GM18907 (cell line): ENCODE results near the gene ACAP1.

ENCODE experiments used
- ATAC-seq: cut with Tn5 transposase; IDR thresholded peaks from one replicate; pipeline ENCODE4 v1.9.1; 2021; ENCODE audit warnings: mild to moderate bottlenecking, moderate library complexity; ENCODE audit not compliant: unreplicated experiment

Gene ACAP1

DNA sequence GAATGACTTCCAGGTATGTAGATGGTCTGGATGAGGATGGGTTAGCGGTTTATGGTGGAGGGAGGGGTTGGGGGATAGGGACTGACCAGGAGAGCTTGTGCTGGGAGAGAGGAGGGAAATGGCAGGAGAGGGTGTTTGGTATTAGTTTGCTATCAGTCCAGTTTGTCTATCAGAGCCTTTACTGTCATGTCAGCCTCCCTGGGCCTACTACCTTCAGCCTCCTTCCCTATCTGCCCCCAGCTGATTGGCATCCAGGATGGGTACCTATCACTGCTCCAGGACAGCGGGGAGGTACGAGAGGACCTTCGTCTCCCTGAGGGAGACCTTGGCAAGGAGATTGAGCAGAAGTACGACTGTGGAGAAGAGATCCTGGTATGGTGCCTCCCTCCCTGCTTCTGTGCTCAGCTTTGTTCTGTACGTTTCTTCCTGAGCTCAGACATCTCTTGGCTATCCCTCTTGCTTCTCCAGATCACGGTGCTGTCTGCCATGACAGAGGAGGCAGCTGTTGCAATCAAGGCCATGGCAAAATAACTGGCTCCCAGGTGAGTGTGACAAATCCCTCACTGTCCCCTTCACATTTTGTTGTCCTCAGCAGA, 25.1 kb upstream of the ACAP1 start:
- no peak for ATAC-seq

DNA sequence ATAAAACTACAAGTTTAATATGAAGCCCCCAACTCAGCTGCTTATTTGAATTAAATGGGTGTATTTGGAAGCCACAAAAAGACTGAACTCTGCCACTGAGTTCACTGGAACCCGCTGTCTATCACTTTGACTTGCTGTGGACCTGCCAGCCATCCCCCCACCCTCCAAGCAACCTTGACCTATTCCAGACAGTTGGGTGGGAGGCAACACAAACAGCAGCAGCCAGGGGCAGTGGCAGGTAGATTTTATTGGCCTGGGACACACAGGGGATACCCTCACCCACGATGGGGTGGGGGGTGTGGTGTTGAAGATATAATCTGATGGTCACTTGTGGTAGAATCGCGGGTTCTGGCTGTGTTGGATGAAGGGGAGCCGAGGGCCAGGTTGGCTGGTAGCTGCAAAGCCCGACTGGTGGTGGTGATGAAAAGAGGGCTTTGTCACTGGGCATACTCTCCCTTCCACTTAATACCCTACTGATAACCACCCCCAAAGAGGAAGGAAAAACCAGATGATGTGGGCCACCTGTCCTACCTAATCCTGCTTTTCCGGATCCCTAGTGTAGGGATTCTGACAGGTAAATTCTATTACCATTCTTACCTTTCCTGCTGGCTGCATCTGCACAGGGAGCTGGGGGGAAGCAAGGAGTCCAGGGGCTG, 23.8 kb upstream of the ACAP1 start:
- ATAC-seq: no peak

DNA sequence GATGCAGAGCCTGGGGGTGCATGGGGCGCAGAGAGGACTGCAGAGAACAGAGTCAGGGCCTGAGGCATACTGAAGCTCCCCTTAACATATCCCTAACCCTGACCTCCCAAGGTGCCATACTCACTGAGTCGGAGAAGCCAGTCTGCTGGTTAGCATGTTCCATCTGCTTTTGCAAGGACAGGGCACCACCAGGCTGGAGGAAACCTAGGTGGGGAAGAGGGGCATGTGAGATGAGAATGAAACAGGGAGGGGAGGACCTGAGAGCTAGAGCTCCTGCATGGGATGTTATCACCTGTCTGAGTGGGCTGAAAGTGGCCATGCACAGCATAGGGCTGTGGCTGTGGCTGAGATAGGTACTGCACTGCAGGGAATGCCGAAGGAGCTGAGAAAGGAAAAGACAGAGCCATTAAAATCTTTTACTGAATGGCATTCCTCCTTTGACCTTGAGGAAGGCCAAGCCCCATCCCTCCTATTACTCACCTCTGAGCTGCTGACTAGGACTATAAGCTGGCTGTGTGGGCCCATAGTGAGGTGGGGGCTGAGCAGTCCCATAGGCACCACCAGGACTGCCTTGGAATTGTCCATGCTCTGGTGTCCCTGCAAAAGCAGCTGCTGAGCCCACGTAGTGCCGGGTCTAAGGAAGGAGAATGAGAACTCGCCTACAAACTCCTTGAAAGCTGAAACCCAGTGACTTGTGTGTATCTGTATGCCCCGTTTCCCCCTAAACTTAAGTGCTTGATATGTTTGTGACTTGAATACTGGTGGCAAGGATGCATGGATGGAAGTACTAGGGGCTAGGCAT, 23.0 kb upstream of the ACAP1 start:
- no peak for ATAC-seq

DNA sequence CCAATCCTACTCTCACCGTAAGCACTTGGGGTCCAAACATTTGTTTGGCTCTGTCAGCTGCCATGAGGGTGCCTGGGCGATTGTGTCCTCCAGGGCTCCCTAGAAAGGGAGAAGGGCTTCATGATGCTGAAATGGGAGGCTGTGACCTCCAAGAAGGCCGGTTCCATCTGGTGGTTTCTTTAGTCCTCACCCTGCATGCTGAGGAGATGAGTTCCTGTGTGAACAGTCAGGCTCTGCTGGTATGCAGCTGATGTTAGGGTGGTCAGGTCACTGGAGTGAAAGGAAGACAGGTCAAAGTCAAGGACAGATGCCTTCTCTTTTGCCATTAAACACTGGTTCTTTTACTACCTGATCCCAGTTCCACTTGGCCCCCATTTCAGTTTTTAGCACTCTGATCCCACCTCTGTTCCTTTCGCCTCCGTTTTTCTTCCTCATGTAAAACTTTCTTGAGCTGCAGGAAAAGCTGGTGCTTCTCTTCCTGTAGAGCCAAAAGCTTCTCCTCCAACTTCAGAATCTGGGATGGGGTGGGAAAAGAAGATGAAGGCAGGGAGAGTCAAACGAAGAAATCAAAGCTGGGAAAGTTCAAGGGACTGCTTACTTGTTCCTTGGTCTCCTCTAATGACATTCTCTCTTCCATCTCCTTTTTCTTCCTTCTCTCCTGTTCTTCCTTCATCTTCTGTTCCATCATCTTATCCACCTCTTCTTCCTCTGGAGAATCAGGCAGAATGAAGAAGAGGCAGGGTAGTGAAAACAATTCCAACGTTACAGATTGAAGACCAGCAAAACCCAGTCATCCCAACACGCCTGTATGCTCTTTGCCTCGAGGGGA, 22.2 kb upstream of the ACAP1 start:
- ATAC-seq: no peak

DNA sequence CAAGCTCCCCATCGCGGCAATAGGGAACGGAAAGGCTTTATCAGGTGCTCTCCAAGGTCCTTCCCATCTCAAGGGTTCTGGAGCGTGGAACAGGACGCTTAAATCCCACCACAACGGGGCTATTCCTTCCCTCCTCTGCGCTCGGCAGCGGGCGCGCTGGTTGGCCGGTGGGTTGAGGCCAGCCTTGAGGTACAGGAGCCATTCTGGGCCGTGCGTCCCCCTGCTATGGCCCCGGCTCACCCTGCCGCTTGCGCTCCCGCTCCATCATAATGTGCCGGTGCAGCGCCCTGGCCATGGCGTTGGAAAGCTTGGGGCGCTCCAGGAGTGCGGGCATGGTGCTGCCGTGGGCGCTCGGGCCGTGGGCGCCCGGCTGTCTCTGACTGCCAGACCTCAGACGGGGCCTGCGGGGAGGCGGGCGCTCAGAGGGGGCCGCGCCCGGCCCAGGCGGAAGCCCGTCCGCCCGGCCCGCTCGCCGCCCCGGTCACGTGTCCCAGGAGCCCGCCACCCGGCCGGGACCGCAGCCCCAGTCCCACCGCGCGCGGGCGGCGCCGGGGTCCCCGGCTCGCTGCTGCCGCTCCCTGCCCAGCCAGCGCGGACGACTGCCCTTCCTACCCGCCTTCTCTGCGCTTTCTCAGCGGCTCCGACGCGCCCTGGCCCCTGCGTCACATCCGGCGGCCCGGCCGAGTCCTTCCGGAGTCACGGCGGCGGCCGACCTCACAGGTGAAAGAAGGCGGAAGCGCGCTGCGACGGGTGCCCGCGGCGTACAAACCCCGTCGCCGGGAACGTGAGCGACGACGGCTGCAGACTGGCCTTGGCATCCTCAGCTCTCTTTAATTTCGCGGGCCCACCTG, 21.4 kb upstream of the ACAP1 start, which contains the start of gene GPS2:
GPS2 (minus strand) TSS at position 642 of the 851 bp plus-strand sequence; CDS start at position 334, 308 bp downstream.
- ATAC-seq: peak; percentile 61

DNA sequence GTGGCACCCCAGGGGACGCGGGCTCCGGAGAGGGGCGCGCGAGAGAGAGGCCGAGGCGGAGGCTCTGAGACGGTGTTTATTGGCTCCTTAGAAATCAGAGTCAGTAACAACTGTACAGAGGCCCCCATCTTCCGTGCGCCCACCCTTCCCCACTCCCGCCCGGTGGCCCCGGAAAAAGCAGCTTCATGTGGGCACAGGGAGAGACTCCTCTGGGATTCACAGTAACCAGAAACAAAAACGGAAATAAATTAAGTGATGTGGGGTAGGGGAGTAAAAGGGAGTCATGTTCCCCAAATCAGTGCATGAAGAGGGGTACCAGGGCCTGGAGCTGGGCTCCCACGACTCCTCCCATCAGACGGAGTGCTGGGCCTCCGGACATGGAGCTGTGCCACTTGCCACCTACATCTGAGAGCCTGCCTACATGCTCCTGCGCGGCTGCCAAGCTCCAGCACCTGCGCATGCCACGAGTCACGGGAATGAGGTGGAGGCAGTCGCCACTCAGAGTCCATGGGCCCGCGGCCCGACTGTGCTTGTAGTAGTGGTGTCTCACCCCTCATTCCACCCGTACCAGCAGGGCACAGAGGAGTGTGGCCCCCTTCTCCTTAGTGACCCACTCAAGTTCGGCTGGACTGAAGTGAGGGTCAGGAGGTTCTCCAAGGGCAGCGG, 20.6 kb upstream of the ACAP1 start:
- ATAC-seq: no peak

DNA sequence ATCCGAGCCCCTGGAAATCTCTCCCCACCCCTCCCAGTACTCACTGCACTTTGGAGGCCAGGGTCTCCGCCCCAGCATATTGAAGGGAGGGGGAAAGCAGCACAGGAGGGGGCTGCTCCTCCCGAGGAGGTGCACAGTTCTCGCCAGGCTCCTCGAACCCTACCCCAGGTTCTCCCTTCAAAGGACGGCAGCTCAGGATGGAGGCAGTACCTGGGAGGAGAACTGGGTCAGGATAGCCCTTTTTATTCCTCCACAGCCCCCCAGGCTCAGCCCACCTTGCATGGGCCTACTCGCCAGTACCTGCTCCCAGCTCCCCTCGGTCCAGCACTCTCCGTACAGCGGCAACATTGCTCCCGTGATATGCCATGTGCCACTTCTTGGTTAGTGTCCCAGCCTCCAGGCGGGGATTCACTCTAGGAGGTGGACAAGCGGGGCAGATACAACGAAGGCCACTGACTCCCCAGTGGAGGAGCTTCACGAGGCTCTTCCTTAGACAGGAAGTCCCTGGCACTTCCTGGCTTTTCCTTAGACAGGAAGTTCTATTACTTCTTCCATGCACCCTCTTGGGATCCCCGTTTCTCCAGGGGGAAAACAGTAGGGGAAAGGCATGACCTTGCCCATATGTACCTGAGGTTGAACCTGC, 19.0 kb upstream of the ACAP1 start:
- no peak for ATAC-seq

DNA sequence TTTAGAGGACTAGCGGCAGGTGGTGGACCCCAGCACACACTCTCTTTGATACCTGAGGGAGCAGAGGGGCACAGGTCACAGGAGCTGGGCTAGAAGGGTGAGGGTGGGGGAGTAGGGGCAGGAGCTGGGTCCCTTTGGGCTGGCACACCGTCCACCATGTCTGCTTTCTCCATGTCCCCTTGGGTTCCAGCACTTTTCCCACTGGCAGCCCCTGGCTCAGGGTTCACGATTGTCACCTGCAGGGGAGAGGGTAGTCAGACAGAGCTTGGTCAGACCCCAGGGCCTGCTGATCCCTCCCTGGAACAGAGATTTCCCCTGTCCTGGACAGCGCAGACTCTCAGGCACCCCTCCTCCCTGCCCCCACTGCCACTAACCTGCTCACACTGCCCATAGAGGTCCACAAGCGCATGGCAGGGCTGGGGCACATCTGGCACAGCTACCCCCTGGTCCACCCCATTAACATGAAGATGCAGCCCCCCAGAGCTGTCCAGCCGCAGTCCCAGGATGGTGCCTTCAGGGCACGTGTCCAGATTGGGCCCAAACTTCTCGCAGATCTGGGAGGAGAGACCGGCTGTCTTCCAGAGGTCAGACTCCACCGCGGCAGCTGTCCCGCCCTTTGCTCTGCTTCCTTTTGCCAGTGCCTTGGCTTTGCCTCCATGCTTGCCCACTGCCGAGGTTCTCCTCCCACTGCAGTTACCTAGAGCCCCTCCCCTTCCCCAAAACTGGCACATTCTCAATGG, 18.0 kb upstream of the ACAP1 start:
- ATAC-seq: no peak

DNA sequence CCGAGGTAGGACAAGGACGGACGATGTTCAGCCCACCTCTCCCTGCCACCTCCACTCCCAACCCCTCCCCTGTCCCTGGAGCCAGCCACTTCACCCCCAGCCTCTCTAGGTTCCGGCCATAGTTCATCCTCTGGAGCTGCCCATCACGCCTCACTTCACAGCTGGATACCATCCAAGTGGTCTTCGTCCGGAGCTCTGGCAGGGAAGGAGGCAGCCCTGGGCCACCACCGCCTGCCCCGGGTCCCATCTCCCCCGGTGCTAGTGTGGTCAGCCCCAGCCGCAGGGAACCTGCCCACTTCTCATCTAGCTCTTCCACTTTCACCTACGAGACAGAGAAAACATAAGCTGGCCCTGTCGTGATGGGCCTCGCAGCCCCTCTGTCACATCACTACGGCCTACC, 14.9 kb upstream of the ACAP1 start:
- no peak for ATAC-seq

DNA sequence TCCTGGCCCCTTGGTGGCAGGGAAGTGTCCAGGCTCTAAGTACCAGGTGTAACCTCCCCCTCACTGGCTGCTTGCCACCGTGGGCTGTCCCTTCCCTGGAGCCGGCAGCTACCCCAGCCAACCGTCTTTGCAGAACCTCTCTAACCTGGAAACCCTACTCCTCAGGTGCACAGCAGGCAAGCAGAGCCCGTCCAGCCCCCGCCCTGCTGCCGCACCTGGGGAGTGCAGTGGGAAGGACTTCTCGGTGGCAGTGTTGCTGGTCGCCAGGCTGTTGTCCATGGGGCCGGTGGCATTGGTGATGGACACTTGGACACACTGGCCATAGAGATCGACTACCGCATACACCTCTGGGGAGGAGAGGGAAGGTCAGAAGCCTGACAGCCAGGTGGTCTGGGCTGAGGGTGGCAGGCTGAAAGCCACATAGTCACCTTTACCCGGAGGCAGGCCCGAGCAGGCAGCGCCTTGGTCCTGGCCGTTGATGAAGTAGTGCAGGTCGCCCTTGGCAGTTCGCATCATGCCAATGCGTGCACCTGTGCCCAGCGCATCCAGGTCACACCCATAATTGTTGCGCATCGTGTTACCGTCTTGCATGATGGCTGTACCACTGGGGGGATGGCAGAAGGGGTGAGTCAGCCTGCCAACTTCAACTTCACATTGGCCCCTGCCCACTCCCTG, 13.7 kb upstream of the ACAP1 start:
- ATAC-seq: no peak

DNA sequence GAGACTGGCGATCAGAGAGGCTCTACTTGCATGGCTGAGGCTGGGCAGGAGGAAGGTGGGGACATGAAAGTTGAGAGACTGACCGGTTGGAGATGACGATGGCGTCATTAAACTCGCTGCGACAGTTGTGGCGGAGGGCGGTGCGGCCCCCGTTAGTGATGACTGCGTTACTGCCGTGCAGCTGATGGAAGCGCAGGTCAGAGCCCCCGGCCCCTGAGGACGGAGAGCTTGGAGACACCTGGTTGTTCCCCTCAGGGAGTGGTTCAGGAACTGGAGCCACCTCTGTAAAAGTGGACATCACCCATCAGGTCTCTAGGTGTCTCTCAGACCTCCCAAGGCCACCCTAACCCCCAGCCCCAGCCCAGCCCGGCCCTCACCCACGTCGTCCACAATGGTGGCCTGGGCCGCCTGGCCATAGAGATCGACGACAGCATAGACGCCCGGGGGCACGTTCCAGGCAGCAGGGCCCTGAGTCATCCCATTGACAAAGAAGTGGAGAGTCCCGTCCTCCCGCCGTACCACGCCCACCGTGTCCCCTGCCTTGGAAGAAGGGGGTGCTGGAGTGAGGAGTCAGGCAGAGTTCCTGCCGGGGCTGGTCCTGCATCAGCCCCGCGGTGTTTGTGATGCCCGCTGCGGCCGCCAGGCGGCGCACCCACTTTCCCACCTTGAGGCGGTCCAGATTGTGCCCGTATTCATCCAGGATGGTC, 12.4 kb upstream of the ACAP1 start:
- ATAC-seq: no peak

DNA sequence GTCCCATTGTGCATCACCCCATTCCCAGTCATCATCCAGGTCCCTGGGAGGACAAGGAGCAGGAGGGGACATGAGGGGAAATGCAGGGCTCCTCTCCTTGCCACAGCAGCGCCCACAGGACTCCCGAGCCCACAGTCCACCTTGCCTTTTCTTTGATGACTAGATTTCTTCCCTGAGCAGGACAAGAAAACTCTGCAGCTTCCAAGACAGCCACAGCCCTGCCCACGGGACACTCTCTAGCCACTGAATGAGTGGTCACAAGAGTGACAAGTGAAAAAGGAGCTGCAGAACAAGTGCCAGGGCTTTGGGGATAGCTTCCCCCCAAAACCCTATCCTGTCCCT, 11.9 kb upstream of the ACAP1 start:
- no peak for ATAC-seq

DNA sequence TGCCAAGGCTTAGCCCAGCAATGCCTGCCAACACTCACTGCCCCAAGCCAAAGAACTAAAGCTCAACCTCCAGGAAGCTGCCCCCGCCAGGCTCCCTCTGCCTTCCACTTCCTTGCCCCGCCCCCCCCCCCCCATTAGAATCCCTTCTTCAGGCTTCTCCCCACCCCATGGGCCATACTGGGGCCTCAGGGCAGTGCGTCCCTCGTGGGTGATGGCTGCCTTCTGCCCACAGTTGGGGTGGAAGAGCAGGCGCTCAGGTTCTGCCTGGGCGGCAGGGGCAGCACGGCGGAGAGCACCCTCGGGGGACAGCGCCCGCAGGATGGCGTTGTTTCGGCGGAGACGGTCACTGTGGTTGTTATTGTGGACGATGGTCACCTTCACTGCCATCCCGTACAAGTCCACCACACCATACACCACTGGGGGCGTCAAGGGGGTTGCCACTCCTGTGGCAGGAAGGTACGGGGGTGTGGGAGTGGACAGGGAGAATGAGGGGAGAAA, 11.2 kb upstream of the ACAP1 start:
- ATAC-seq: no peak

DNA sequence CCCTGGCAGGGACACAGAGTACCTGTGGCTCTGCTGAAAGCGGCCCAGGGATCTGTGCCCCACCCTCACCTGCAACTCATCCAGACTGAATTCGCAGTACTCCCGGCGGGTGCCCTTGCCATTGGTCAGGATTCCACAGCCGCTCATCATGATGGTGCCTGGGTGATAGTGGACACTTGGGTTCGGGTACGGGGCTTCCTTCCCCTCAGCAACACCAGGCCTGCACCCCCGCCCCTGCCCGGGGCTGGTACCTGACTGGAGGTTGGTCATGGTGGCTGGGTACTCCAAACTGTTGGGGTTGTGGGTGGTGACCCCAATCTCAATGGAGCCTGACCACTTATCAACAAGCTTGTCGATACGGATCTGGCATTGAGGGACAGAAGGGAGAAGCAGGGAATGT, 10.1 kb upstream of the ACAP1 start:
- no peak for ATAC-seq

DNA sequence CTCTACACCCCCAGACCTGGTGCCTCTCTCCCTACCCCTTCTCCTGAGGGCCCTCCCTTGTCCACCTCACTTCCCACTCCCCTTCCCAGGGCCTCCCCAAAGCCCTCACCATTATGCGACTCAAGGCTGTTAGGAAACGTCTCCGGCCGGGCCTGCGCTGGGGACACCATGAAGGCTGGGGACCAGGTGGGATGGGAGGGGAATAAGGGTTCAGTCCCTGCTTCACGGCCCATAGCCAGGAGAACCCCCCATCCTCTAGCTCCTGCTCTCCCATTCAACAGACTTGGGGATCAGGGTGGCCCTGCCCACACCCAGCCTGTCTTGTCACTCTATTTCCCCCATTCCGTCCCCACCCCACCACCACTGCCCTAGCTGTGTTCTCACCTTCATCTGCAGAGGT, 9.3 kb upstream of the ACAP1 start:
- ATAC-seq: no peak

DNA sequence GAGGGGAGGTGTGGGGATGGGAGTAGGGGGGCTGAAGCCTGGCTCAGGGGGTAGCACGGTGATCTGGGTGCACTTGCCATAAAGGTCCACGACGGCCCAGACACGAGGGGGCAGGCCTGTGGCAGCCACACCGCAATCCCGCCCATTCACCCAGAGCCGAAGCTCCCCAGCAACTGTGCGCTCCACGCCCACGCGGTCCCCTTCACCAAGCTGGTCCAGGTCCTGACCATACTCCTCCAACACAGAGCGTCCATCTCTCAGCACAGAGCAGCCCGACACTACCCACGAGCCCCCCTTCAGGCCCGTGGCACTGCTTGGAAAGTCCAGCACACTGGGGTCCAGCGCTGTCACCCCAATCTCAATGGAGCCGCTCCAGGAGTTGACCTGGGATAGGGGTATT, 8.8 kb upstream of the ACAP1 start:
- no peak for ATAC-seq

DNA sequence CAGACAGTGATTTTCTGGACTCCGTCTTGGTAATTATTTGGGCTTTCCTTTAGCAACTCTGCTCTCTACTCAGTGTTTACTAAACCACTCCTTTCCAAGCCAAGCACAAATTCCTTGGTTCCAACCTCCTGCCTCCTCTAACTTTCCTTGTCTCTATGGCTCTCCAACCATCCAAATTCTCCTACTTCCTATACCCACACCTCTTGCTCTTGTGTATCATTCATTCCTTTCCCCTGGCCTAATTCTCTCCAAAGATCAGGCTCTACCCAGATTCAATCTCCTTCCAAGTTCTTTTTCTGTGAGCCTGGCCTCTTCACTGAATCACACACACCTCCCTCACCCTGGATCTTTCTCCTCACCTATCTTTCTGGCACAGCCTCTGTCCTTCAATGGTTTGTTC, 8.3 kb upstream of the ACAP1 start:
- no peak for ATAC-seq
